Measurements from ENCODE around the gene RPA1. TPM values are rescaled to one million over a fixed set of nuclear protein-coding genes. Genes with fewer than 3 reads are reported as not detected.
"Not testable (repeated sequence)": the region's sequence is repeated elsewhere in the genome, so short reads cannot be mapped to it uniquely, and the experiment has no call there.

Gene RPA1
- total and polyA plus RNA-seq, 12 donors, result 12.9 to 109 (median 23.3) TPM

DNA sequence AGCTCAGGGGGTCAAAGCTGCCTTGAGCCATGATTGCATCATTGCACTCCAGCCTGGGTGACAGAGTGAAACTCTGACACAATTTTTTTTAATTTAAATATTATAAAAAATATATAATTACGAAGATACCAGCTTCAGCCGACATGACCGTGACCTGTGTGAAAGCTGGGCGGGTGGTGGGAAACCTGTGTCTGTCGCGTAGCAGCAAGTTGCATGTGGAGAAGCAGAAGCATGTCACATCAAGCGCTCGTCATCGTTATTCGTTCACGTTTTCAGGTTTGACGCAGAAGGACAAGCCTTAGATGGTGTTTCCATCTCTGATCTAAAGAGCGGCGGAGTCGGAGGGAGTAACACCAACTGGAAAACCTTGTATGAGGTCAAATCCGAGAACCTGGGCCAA, 53.7 kb downstream of the RPA1 start:
- intact Hi-C loops (cut with DNase I), result no loop called here
- no peak for DNase-seq
- Histone ChIP-seq H3K4me1 (replicated peaks in 1 of 2) (no peaks in the 10 kb centered on the region), H3K27ac (no peak overlapping the region), H3K4me3 (no peak overlapping the region), H3K9me3 (replicated peaks in 1 of 3) (no peaks in the 10 kb centered on the region), H3K36me3 (replicated peaks in 1 of 2) (peaks cover 0 to 71% of the 10 kb centered on the region in 2 donors), H3K27me3 (no peaks in the 10 kb centered on the region)
- TF ChIP-seq POLR2A (IDR thresholded peaks at IDR 0.05), result no peak
- WGBS, 4 donors, result 91 to 95% (median 95%) methylated on average over 16 of the region's 16 CpGs

DNA sequence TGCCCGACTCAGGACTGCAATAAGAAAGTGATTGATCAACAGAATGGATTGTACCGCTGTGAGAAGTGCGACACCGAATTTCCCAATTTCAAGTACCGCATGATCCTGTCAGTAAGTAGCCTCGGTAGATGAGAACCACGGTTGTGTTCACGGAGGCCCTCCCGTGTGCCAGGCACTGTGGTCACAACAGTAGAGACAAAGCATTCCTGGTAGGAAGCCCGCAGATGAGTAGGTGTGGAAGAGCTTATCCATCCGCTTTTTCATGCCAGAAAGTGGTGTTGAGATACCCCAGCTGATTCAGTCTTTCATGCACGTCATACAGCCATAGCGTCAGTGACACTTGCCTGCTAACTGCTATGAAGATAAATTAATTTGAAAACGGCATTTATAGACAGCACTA, 58.9 kb downstream of the RPA1 start:
- 89 to 96% (median 93%) methylated on average over 14 of the region's 14 CpGs for WGBS, 4 donors
- intact Hi-C loops (cut with DNase I), result no loop called here
- peaks cover 0 to 72% of the 10 kb centered on the region in 2 donors for H3K36me3 ChIP-seq (replicated peaks in 1 of 2)
- no peak for DNase-seq
- H3K27me3 ChIP-seq, result no peaks in the 10 kb centered on the region
- H3K4me3 ChIP-seq, result no peak overlapping the region
- H3K4me1 ChIP-seq (replicated peaks in 1 of 2), result no peaks in the 10 kb centered on the region
- H3K27ac ChIP-seq, result no peak overlapping the region
- TF ChIP-seq, protein P1, sequence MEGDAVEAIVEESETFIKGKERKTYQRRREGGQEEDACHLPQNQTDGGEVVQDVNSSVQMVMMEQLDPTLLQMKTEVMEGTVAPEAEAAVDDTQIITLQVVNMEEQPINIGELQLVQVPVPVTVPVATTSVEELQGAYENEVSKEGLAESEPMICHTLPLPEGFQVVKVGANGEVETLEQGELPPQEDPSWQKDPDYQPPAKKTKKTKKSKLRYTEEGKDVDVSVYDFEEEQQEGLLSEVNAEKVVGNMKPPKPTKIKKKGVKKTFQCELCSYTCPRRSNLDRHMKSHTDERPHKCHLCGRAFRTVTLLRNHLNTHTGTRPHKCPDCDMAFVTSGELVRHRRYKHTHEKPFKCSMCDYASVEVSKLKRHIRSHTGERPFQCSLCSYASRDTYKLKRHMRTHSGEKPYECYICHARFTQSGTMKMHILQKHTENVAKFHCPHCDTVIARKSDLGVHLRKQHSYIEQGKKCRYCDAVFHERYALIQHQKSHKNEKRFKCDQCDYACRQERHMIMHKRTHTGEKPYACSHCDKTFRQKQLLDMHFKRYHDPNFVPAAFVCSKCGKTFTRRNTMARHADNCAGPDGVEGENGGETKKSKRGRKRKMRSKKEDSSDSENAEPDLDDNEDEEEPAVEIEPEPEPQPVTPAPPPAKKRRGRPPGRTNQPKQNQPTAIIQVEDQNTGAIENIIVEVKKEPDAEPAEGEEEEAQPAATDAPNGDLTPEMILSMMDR (IDR thresholded peaks at IDR 0.05), result no peak
- no peak for TF ChIP-seq POLR2A (IDR thresholded peaks at IDR 0.05)
- no peaks in the 10 kb centered on the region for H3K9me3 ChIP-seq (replicated peaks in 1 of 3)

GRCh38 chr17:1890758-1891450, 61.1 kb downstream of the RPA1 start:
- DNase-seq, result no peak
- Histone ChIP-seq H3K27ac (no peak overlapping the region), H3K4me1 (replicated peaks in 1 of 2) (no peaks in the 10 kb centered on the region), H3K4me3 (no peak overlapping the region), H3K27me3 (no peaks in the 10 kb centered on the region), H3K9me3 (replicated peaks in 1 of 3) (no peaks in the 10 kb centered on the region), H3K36me3 (replicated peaks in 1 of 2) (peaks cover 0 to 68% of the 10 kb centered on the region in 2 donors)
- TF ChIP-seq, protein P1 (IDR thresholded peaks at IDR 0.05), result no peak
- TF ChIP-seq POLR2A (IDR thresholded peaks at IDR 0.05), result no peak
- WGBS, 4 donors, result 87 to 90% (median 87%) methylated on average over 14 to 15 of the region's 15 CpGs
- intact Hi-C loops (cut with DNase I), result no loop called here

DNA sequence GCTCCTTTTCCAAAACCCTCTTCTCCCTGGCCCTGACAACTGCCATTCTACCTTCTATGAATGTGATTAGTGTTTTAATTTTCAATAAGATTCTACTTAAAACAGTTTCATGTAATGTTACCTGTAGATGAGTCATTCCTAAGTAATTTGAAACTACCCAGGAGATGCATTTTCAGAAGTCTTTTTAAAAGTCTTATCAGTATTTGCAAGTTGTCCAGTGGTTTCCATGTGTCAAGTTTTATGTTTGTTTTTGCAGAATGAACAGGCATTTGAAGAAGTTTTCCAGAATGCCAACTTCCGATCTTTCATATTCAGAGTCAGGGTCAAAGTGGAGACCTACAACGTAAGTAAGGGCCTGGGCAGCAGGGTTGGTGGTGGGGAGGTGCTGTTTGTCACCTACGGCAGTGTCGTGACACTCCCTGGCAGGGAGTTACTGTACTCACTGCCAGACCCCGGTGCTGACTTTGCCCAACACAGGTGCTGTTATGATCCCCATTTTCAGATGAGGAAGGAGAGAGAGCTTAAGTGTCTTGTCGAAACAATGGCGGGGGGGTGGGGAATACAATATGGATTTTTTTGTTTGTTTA, 65.0 kb downstream of the RPA1 start:
- no peak overlapping the region for H3K27ac ChIP-seq
- no peak overlapping the region for H3K4me3 ChIP-seq
- intact Hi-C loops (cut with DNase I), result no loop called here
- H3K9me3 ChIP-seq (replicated peaks in 1 of 3), result no peaks in the 10 kb centered on the region
- no peaks in the 10 kb centered on the region for H3K27me3 ChIP-seq
- no peak for DNase-seq
- H3K36me3 ChIP-seq (replicated peaks in 1 of 2), result peaks cover 0 to 80% of the 10 kb centered on the region in 2 donors
- no peak for TF ChIP-seq POLR2A (IDR thresholded peaks at IDR 0.05)
- TF ChIP-seq, protein P1 (IDR thresholded peaks at IDR 0.05), result no peak
- WGBS, 4 donors, result 94 to 96% (median 95%) methylated on average over 7 of the region's 7 CpGs
- no peaks in the 10 kb centered on the region for H3K4me1 ChIP-seq (replicated peaks in 1 of 2)

GRCh38 chr17:1895479-1895878, 65.7 kb downstream of the RPA1 start:
- DNase-seq; H3K9me3 ChIP-seq (replicated peaks in 1 of 3); H3K4me3 ChIP-seq; H3K27me3 ChIP-seq; H3K4me1 ChIP-seq (replicated peaks in 1 of 2); intact Hi-C loops (cut with DNase I); H3K27ac ChIP-seq: not testable (repeated sequence)
- peaks cover 0 to 74% of the 10 kb centered on the region in 2 donors for H3K36me3 ChIP-seq (replicated peaks in 1 of 2)
- 91 to 100% (median 93%) methylated on average over 11 of the region's 11 CpGs for WGBS, 4 donors
